GM12892 (cell line): ENCODE measurements around the gene GUCY2D.

Source experiments
- POLR2A ChIP-seq: IDR thresholded peaks from 2 replicates; pipeline ENCODE4 v1.6.1; 2011; ENCODE audit warnings: low read depth, low read length, control low read depth
- POLR2AphosphoS5 ChIP-seq: IDR thresholded peaks from 2 replicates; pipeline ENCODE4 v1.6.1; 2011; ENCODE audit warnings: low read depth, low read length, control low read depth

- TF ChIP-seq POLR2AphosphoS5 (no peak), POLR2A (no peak)
Measured at GRCh38 chr17:8060274-8060673, 57.9 kb downstream of the GUCY2D start.
